AG08395 (cell line): ENCODE results near the gene LLGL2.
"Not testable (repeated sequence)": the region's sequence is repeated elsewhere in the genome, so short reads cannot be mapped to it uniquely, and the experiment has no call there.

Experiments used
- DNase-seq: peaks from one replicate; pipeline ENCODE4 v3.0.0; 2012; ENCODE audit warnings: mixed read lengths, low spot score

LLGL2 gene

GRCh38 chr17:75571197-75571884 is 45.8 kb downstream of the LLGL2 start:
- DNase-seq, result no peak

- no peak for DNase-seq
Measured at GRCh38 chr17:75571885-75572215, 46.4 kb downstream of the LLGL2 start.

- no peak for DNase-seq
Measured at GRCh38 chr17:75572713-75573539, 47.4 kb downstream of the LLGL2 start.

GRCh38 chr17:75573540-75573957 is 48.1 kb downstream of the LLGL2 start:
- no peak for DNase-seq

- DNase-seq, result no peak
Measured at GRCh38 chr17:75573994-75574393, 48.5 kb downstream of the LLGL2 start.

GRCh38 chr17:75574404-75575036 is 49.0 kb downstream of the LLGL2 start:
- DNase-seq, result no peak

GRCh38 chr17:75575197-75575596 is 49.7 kb downstream of the LLGL2 start:
- no peak for DNase-seq

- no peak for DNase-seq
Measured at GRCh38 chr17:75575728-75576127, 50.2 kb downstream of the LLGL2 start.

- DNase-seq, result no peak
Measured at GRCh38 chr17:75576661-75577060, 51.2 kb downstream of the LLGL2 start.

GRCh38 chr17:75581121-75581725 is 55.7 kb downstream of the LLGL2 start:
- DNase-seq, result not testable (repeated sequence)

- not testable (repeated sequence) for DNase-seq
Measured at GRCh38 chr17:75583197-75583596, 57.7 kb downstream of the LLGL2 start.

- no peak for DNase-seq
Measured at GRCh38 chr17:75584849-75585175, 59.3 kb downstream of the LLGL2 start.

GRCh38 chr17:75587675-75588595 is 62.4 kb downstream of the LLGL2 start, which contains the start of gene MYO15B:
Gene MYO15B, plus strand, starts transcription at chr17:75587800. Its CDS starts 258 bp downstream, at chr17:75588058.
- DNase-seq, result no peak

- DNase-seq, result no peak
Measured at GRCh38 chr17:75588596-75589011, 63.1 kb downstream of the LLGL2 start.

GRCh38 chr17:75589012-75589918 is 63.8 kb downstream of the LLGL2 start:
- DNase-seq, result peak; percentile 98

- DNase-seq, result no peak
Measured at GRCh38 chr17:75589919-75590303, 64.4 kb downstream of the LLGL2 start.

- no peak for DNase-seq
Measured at GRCh38 chr17:75590314-75590761, 64.8 kb downstream of the LLGL2 start.

GRCh38 chr17:75590849-75591721 is 65.6 kb downstream of the LLGL2 start:
- no peak for DNase-seq

GRCh38 chr17:75591722-75592302 is 66.3 kb downstream of the LLGL2 start:
- DNase-seq, result no peak
